ENCODE results near the gene DNAH8. TPM values are rescaled to one million over a fixed set of nuclear protein-coding genes. Genes with fewer than 3 reads are reported as not detected.

The DNAH8 gene
- total RNA-seq, 2 experiments from 2014 or later = 0.03 TPM; not detected in 1

DNA sequence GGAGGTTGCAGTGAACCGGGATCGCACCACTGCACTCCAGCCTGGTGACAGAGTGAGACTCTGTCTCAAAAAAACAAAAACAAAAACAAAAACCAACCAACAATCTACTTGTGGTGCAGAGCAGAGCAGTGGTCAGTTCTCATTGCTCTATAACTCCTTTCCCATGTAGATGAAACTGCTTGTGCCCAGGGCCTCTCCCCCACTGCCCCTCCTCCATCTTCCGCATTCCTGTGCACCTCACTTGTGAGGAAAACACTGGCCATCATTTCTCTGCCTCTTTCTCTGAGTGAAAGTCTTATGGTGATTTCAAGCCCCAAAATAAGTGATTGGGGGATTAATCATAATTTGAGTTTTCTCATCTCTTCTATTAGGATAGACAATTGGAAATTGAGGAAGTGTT, 269.6 kb downstream of the DNAH8 start:
- no peaks in the 10 kb centered on the region for H3K36me3 Mint-ChIP-seq (ENCODE audit: low read depth)
- no peak for ATAC-seq (ENCODE audit: poor library complexity)
- POLR2A ChIA-PET = no interaction called here
- no peaks in the 10 kb centered on the region for H3K36me3 ChIP-seq (ENCODE audit: insufficient read depth, low read length)
- no peaks in the 10 kb centered on the region for H3K9me3 Mint-ChIP-seq
- CTCF ChIA-PET = no interaction called here
- no peak overlapping the region for H3K4me3 Mint-ChIP-seq
- peaks cover 5 to 6% of the 10 kb centered on the region in 2 experiments for H3K27me3 ChIP-seq (ENCODE audit: control insufficient read depth in 1 of 2, insufficient read depth in 2 of 2, low read length in 2 of 2)
- TF ChIP-seq, protein P1, sequence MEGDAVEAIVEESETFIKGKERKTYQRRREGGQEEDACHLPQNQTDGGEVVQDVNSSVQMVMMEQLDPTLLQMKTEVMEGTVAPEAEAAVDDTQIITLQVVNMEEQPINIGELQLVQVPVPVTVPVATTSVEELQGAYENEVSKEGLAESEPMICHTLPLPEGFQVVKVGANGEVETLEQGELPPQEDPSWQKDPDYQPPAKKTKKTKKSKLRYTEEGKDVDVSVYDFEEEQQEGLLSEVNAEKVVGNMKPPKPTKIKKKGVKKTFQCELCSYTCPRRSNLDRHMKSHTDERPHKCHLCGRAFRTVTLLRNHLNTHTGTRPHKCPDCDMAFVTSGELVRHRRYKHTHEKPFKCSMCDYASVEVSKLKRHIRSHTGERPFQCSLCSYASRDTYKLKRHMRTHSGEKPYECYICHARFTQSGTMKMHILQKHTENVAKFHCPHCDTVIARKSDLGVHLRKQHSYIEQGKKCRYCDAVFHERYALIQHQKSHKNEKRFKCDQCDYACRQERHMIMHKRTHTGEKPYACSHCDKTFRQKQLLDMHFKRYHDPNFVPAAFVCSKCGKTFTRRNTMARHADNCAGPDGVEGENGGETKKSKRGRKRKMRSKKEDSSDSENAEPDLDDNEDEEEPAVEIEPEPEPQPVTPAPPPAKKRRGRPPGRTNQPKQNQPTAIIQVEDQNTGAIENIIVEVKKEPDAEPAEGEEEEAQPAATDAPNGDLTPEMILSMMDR (IDR thresholded peaks at IDR 0.05) = no peak
- peaks cover 32% of the 10 kb centered on the region for H3K27me3 Mint-ChIP-seq
- no peak overlapping the region for H3K27ac Mint-ChIP-seq
- no peak for DNase-seq
- no peaks in the 10 kb centered on the region for H3K4me1 ChIP-seq (ENCODE audit: insufficient read depth, low read length)
- H3K27ac ChIP-seq (ENCODE audit: low read depth in 1 of 2, low read length in 2 of 2) = no peak overlapping the region
- no peaks in the 10 kb centered on the region for H3K9me3 ChIP-seq (ENCODE audit: control insufficient read depth in 1 of 2, insufficient read depth in 1 of 2, low read length in 2 of 2)
- intact Hi-C loops (cut with DNase I, micrococcal nuclease) = no loop called here
- no peaks in the 10 kb centered on the region for H3K4me1 Mint-ChIP-seq (ENCODE audit: low read depth)
- no peak overlapping the region for H3K4me3 ChIP-seq (ENCODE audit: low read length)

DNA sequence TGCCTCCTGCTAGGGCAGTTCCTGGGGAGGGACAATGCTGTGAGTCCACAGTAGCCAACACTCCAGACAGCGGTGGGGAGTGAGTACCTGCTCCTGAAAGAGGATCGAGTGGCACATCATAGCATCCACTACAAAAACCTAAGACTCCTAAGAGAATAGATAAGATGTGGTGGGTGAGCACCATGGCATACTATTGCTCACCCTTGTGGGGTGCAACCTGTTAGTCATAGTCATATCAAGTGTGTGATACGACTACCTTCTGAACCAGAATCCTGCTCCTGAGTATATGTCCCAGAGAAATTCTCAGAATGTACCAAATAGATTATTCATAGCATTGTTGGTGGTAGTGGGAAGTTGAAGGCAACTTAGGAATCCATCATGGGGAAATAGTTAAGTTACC, 270.7 kb downstream of the DNAH8 start:
- intact Hi-C loops (cut with DNase I, micrococcal nuclease) = no loop called here
- Mint-ChIP-seq H3K4me1 (ENCODE audit: low read depth) (no peaks in the 10 kb centered on the region), H3K27me3 (peaks cover 24% of the 10 kb centered on the region), H3K9me3 (no peaks in the 10 kb centered on the region), H3K36me3 (ENCODE audit: low read depth) (no peaks in the 10 kb centered on the region), H3K4me3 (no peak overlapping the region), H3K27ac (no peak overlapping the region)
- no peak overlapping the region for H3K4me3 ChIP-seq (ENCODE audit: low read length)
- no peaks in the 10 kb centered on the region for H3K4me1 ChIP-seq (ENCODE audit: insufficient read depth, low read length)
- DNase-seq (no peak), ATAC-seq (ENCODE audit: poor library complexity) (no peak)
- peaks cover 0 to 5% of the 10 kb centered on the region in 2 experiments for H3K27me3 ChIP-seq (ENCODE audit: control insufficient read depth in 1 of 2, insufficient read depth in 2 of 2, low read length in 2 of 2)
- H3K9me3 ChIP-seq (ENCODE audit: control insufficient read depth in 1 of 2, insufficient read depth in 1 of 2, low read length in 2 of 2) = no peaks in the 10 kb centered on the region
- ChIA-PET CTCF (no interaction called here), POLR2A (no interaction called here)
- TF ChIP-seq, protein P1 (IDR thresholded peaks at IDR 0.05) = no peak
- no peak overlapping the region for H3K27ac ChIP-seq (ENCODE audit: low read depth in 1 of 2, low read length in 2 of 2)
- H3K36me3 ChIP-seq (ENCODE audit: insufficient read depth, low read length) = no peaks in the 10 kb centered on the region

- ATAC-seq (ENCODE audit: poor library complexity) (no peak), DNase-seq (no peak)
- no peaks in the 10 kb centered on the region for H3K4me1 ChIP-seq (ENCODE audit: insufficient read depth, low read length)
- Mint-ChIP-seq H3K36me3 (ENCODE audit: low read depth) (no peaks in the 10 kb centered on the region), H3K4me3 (no peak overlapping the region), H3K9me3 (no peaks in the 10 kb centered on the region), H3K27me3 (peaks cover 23% of the 10 kb centered on the region), H3K4me1 (ENCODE audit: low read depth) (no peaks in the 10 kb centered on the region), H3K27ac (no peak overlapping the region)
- no peak overlapping the region for H3K27ac ChIP-seq (ENCODE audit: low read depth in 1 of 2, low read length in 2 of 2)
- ChIA-PET POLR2A (no interaction called here), CTCF (no interaction called here)
- H3K27me3 ChIP-seq (ENCODE audit: control insufficient read depth in 1 of 2, insufficient read depth in 2 of 2, low read length in 2 of 2) = peaks cover 0 to 3% of the 10 kb centered on the region in 2 experiments
- intact Hi-C loops (cut with DNase I, micrococcal nuclease) = no loop called here
- no peaks in the 10 kb centered on the region for H3K9me3 ChIP-seq (ENCODE audit: control insufficient read depth in 1 of 2, insufficient read depth in 1 of 2, low read length in 2 of 2)
- TF ChIP-seq, protein P1 (IDR thresholded peaks at IDR 0.05) = no peak
- H3K4me3 ChIP-seq (ENCODE audit: low read length) = no peak overlapping the region
- H3K36me3 ChIP-seq (ENCODE audit: insufficient read depth, low read length) = no peaks in the 10 kb centered on the region
These were observed 272.4 kb downstream of the DNAH8 start for GRCh38 chr6:38987503-38987902.

Measured in CD4-positive, alpha-beta T cell (primary cell).